GM19025 (cell line): ENCODE measurements around the gene MAJIN.
A peak's percentile ranks its signal among the peaks of the same experiment; 100 is the strongest.
"Not testable (repeated sequence)": the region's sequence is repeated elsewhere in the genome, so short reads cannot be mapped to it uniquely, and the experiment has no call there.

Experiments used
- ATAC-seq: cut with Tn5 transposase; IDR thresholded peaks from one replicate; pipeline ENCODE4 v1.9.1; 2021; ENCODE audit warnings: mild to moderate bottlenecking, low read depth, moderate library complexity; ENCODE audit not compliant: unreplicated experiment

Gene MAJIN, protein sequence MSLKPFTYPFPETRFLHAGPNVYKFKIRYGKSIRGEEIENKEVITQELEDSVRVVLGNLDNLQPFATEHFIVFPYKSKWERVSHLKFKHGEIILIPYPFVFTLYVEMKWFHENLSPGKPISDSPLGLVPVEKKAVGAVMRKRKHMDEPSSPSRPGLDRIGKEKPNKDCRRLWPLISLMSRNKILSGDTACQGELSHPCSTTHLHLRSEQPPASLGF

DNA sequence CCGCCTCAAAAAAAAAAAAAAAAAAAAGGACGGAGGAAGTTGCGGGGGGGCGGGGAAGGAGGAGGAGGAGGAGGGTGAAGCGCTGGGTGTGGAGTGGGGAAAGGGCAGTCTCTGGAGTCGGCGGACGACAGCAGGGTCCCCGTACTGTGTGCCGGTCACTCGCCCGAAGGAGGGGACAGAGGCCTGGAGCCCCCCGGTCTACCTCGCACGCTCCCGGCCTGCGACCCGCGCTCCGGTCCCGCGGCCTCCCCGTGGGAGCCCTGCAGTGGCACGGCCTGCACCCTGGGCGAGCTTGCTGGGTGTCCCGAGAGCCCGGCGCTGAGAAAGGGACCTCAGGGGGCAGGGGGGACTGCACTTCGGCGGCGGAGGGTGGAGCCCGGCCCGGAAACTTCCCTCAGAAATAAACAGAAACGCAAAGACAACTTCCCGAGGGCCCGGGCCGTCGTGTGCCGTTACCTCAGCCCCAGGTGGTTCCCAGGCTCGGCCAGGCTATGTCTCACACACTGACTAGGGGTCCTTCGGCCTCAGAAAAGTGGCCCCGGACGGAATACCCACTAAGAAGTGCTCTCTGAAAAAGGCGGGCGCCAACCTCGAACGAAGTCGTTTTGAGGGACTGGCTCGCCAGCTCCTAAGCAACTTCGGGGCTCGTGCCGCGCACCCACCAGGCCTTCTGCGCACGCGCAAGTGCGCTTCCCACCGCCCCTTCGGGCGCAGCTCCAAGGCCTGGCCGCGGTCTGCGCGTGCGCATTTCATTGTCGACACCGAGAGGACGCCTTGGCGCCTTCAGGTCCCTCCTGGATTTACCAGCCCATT, at the start of gene MAJIN:
TSS of gene MAJIN (minus strand) at position 688 of the 813 bp plus-strand sequence. CDS start 12,703 bp downstream, outside the sequence.
- ATAC-seq: no peak

DNA sequence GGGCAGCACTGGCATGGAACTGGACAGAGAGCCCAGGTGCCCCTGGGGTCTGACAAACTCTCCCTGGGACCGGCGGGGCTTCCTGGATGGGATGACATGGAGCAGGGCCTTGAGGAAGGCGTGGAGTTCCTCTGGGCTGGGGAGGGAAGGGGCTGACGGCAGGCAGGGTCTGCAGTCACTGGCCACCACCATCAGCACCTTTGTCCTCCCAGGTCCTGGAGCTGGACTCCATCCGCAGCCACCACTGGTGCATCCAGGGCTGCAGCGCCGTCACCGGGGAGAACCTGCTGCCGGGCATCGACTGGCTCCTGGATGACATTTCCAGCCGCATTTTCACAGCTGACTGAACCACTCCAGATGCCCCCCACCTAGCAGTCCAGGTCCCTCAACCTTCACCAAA, 49.6 kb upstream of the MAJIN start:
- no peak for ATAC-seq

DNA sequence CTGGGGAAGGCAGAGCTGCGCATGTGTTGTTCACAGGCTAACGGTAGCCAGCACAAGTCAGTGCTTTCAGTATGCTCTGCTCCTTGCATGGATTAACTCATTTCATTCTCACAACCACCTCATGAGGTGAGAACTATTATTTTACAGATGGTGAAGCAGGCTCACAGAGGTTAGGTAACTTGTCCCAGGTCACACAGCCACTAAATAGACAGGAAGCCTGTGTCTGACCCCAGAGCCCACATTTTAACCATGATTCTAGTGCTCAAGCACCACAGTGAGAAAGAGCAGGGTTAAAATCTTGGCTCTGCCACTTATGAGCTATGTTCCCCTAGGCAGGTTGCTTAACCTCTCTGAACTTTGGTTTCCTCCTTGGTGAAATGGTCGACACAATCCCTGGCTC, 49.1 kb upstream of the MAJIN start:
- no peak for ATAC-seq

DNA sequence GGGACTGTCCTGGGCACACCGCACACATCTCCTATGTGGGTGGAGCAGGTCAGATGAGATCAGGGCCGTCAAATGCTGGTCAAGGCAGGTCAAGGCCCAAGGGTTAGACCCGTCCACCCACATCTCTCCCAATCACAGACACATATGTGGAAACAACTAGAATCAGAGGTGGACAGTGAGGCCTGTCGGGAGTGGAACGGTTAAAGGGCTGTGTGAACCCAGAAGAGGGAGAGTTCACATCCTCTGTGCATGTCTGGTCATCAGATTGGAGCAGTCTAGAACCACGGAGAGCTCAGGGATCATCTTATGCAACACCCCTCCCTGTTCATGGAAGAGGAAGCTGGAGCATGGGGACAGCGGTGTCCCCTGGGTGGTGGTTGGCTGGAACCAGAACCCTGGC, 47.9 kb upstream of the MAJIN start:
- no peak for ATAC-seq

DNA sequence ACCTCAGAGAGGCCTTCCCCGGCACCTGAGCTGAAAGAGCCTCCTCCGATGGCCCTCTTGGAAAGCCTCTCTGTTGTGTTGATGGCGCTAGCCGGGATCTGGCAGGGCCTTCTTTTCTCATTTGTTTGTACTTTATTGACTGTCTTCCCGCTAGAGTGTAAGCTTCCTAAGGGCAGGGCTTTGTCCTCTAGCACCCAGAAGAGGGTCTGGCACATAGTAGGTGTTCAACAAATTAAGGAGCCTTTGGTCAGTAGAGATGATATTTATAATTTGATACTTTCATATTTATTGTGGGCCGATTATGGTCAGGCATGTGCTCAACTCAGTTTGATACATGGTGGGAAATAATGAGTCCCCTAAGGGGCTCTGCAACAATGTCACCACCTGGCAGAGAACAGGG, 46.0 kb upstream of the MAJIN start:
- ATAC-seq: no peak

DNA sequence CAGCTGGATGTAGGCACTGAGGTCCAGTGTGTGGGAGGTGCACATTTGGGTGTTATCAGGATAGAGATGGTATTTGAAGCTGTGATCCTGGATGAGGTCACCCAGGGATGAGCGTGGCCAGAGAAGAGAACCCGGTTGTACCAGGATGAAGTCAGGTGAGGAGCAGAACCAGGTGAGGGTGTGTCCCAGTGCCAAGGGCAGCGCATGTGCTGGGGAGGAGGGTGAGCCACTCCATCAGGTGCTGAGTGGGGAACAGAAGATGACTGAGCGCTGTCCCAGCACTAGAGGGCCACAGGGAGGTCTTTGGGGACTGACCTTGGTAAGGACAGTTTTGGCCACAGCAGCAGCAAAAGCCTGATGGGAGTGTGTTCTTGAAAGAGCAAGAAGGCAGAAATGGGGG, 44.8 kb upstream of the MAJIN start:
- no peak for ATAC-seq

DNA sequence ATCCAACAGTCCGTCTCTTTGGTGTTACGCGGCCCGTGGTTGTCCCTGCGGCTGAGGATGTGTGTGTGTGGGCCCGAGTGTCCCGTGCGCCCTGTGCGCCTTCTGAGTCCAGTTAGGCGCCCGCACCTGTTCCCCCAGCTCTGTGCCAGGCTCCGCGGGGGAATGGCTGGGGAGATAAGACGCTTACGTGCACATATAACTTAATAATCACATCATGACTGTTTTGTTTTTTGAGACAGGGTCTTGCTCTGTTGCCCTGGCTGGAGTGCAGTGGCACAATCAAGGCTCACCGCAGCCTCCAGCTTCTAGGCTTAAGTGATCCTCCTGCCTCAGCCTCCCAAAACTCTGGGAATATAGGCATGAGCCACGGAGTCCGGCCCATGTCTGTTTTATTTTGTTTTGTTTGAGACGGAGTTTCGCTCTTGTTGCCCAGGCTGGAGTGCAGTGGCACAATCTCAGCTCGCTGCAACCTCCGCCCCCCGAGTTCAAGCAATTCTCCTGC, 42.9 kb upstream of the MAJIN start:
- no peak for ATAC-seq

DNA sequence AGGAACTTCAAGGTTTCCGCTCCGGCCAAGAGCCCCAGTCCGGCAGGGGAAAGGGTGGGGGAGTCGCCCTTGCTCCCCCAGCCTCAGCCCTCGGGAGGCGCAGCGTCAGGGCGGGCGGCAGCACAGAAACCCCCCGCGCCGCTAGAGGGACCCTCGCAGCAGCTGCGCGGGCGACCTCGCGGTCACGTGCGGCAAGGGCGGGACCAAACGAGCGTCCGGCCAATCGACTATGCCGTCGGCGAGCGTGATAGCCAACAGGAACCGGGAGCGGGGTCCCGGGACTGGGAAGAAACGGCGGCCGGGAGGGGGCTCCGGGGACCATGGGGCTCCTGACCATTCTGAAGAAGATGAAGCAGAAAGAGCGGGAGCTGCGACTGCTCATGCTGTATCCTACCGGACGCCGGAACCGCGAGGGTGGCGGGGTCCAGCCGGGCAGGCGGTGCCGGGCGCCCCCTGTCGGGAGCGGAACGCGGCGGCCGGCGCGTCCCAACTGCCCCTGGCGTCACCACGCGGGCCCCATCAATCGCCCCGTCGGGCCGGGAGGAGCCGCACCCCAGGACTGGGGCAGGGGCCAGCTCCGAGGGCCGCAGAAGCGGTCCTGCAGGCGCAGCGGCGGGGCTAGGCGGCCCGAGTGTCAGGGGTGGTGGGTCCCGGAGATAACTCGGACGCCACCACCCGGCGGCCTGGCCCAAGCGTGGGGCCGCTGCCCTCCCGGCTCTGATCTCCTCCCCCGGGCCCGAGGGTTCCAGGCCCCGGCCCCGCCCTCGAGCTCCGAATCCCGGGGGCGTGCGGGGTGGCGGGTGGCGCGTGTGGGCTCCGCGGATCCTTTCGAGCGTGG, 42.2 kb upstream of the MAJIN start, which contains the start of gene ARL2:
TSS of gene ARL2 (plus strand) at position 273 of the 838 bp plus-strand sequence. CDS start at position 321, 48 bp downstream.
- ATAC-seq: peak; percentile 69

DNA sequence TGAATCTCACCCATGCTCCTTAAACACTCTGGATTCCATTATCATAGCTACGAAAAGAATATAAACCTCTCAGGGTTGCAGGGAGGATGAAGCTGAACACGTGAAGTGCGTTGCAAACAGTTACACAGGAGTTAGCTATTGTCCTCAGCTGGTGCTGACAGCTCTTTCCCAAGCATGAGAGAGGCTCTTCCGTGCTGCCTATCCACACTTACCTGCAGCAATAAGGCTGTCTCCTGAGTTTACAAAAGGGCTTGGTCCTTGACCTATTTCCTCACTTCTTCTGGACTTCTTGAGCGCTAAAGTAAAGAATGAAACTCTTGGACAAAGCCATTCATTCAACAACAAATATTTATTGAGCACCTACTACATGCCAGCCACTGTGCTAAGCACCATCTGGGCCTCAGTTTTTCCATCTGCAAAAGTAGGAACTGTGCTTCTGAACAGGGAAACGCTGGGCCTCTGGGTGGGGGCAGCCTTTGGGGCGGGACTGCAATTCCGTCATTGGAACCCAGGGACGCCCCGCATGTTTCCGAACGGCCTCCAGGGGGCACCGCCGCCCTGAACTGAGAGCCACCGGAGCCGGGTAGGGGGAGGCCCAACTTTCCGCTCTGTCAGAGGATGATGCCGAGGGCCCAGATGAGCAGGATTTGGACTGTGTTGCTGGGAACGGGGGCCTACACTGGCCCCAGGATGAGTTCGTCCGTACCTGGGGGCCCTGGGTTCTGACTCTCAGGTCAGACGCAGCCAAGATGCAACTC, 41.4 kb upstream of the MAJIN start:
- peak; percentile 61 for ATAC-seq

DNA sequence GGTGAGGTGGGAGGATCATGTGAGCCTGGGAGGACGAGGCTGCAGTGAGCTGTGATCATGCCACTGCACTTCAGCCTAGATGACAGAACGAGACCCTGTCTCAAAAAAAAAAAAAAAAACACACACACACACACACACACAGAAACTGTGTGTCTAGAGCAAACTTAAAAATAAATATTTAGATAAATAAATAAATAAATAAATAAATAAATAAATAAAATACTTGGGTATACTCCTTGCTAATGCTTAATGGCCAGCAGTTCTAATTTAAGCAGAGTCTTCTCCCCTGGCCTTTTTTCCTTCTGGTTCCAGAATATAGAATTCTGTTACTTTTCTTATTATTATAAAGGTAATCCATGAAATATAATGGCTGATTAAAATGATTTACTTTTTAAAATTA, 37.0 kb upstream of the MAJIN start:
- ATAC-seq: no peak

DNA sequence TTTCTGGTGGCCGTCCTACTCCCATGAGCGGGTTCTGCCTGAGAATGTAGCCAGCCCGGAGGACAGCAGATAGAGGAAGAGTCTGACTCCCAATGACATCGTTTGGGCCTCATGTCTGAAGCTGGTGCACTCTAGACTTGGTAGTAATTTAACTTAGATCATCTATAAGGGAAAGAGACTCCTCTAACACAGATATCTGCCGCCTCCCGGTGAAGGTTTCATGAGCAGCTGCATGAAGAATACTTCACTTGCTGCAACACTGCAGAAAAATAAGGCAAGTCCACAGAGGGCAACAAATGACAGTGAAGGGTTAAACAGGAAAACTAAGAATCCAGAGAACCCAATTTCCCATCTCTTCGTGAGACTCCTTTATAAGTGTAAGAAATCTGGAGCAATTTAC, 36.1 kb upstream of the MAJIN start:
- ATAC-seq: no peak

DNA sequence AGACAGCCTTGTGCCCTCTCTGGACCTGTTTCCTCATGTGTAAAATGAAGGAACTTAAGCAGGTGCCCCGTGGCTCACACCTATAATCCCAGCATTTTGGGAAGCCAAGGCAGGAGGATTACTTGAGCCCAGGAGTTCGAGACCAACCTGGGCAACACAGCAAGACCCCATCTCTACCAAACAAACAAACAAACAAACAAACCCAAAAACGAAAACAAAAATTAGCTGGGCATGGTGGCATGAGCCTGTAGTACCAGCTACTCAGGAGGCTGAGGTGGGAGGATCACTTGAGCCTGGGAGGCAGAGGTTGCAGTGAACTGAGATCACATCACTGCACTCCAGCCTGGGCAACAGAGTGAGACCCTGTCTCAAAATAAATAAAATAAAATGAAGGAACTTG, 32.1 kb upstream of the MAJIN start:
- not testable (repeated sequence) for ATAC-seq

DNA sequence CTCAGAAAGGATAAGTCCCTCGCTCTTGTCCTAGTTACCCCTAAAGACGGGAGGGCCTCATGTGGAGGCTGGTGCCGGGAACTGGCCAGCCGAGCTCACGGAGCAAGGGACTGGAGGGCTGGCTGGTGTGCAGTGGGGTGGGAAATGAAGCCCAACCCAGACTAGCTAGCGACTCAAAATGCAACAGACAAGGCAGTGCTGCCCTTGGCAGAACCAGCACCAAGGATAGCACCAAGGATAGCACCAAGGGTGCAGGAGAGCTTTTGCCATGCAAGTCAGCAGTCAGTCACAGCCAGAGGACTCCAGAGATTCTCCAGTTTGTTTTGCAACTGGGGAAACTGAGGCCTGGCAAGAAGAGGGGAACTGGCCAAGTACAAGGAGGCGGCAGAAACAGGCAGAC, 31.4 kb upstream of the MAJIN start:
- ATAC-seq: no peak

DNA sequence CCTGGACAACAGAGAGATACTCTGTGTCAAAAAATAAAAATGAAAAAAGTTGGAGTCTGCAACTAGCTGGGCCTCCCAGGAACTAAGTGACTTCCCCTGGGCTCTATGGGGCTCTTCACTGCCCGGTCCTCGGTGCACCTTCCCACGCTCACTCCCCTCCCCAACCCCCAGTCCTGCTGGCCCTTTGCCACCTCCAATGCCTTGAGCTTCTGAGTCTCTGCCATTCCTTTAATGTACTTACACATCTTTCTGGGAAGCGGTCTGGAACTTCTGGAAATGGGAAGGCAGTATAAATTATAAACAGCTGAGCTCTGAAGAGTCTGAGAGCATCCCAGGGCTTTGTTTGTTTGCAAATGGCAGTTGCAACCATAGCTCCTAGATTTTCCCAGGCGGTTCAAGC, 30.8 kb upstream of the MAJIN start:
- no peak for ATAC-seq

DNA sequence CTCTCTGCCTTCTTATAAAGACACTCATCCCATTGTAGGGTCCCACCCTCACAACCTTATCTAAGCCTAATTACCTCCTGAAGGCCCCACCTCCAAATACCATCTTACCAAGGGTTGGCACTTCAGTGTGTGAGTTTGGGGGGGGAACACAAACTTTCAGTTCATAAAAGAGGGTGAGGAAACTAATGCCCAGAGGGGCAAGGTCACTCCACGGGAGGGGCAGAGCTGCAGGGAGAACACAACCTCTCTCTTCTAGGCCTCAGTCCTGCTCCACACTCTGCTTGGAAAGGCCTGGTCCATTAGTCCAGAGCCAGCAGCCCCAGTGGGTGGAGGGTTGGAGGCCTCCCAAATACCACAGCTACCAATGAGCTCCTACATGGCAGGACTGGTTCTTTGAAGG, 27.6 kb upstream of the MAJIN start:
- no peak for ATAC-seq

DNA sequence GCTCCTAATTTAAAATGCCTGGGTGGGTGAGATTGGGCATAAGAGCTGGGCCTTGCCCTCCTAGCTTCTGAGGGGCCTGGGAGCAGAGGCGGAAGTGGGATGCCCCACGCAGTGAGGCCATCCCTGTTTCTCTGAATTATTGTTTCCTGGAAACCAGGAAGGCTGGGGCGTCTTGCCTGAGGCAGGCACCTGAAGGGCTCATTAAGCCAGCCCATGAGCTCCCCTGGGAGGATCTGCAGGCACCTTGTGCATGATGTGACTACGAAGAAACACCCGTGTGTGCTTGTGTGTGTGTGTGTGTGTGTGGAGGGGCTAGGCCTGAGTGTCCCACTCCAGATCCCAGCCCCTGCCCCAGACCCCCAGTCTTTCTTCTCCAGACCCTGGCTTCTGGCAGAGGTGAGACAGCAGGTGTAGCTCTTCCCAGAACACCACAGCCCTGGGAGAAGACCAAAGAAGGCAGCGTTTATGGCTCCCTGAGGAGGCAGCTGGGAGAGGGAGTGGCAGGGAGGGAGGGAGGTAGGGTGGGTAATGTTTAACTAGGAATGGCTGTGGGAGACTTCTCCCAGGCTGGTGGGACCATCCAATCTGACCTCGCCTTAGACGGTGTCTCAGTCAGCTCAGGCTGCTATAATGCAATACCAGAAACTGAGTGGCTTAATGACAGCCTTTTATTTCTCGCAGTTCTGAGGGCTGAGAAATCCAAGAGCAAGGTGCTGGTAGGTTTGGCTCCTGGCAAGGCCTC, 27.0 kb upstream of the MAJIN start:
- ATAC-seq: no peak

DNA sequence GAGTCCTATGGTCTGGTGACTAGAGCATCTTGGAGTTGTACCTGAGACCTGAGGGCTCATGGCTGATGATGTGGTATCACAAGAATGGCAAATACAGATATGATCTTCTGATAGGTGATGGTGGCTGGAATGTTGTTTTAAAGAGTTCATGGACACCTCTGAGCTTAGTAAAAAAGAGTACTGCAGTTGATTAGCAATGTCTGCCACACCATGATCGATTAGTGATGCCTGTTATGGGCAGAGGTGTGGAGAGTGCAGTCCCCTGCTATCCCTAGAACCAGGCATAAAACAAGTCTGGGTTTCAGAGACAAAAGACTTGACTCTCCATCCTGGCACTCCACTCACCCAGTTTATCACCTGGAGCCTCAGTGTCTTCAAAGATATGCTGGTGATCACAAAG, 26.2 kb upstream of the MAJIN start:
- no peak for ATAC-seq

DNA sequence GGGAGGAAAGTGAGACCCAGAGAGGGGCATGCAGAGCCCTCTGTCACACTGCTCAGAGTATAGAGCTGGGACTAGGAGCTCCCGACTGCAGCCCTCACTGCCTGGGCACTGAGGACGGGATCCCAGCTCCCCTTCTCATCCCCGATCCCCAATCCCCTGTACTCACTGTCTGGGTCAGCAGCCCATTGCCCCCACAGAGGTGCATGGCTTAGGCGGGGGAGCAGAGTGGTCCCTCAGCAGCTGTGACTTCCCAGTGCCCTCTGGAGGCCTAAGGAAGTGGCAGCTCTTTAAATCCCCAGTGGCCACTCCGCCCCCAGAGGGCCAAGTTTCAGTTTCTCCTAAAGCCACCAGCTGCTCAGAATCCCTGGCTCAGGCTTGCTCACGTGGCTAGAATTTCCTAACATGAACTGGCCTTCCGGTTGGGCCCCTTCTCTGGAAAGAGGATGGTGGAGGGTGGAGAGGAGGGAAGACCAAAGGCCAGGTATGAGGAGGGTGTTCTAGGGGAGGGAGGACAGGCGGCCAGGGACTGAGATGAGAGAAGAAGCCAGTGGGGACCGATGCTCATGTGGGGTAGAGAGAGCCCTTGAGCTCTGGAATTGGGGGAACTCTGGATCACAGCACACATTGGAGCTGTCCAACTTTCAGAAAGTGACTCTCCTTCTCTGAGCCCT, 24.9 kb upstream of the MAJIN start, which contains the start of gene BATF2:
TSS of gene BATF2 (minus strand) at position 262 of the 671 bp plus-strand sequence. CDS start at position 205, 57 bp downstream.
- no peak for ATAC-seq

DNA sequence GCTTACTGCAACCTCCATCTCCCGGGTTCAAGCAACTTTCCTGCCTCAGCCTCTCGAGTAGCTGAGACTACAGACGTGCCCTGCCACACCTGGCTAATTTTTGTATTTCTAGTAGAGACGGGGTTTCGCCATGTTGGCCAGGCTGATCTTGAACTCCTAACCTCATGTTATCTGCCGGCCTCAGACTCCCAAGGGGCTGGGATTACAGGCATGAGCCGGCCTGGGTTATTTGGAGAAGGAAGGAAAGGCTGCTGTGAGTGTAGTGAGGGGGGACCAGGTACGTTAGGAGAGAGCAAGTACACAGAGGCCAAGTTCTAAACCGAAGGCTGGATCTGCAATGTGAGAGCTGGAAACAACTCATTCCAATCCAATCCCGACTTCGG, 24.4 kb upstream of the MAJIN start:
- ATAC-seq: no peak
